MV-4-11 (cell line): Measurements from ENCODE around the gene C6orf120.

Experiments
- DNase-seq: peaks from one replicate; lab custom pipeline; 2025; lab: John Stamatoyannopoulos, UW

C6orf120 gene

GRCh38 chr6:169701954-169702839 is at the start of gene C6orf120, which contains the start of gene WDR27:
C6orf120 (plus strand) TSS chr6:169702126; CDS start chr6:169702460, 334 bp downstream.
WDR27 (minus strand) TSS chr6:169702029; CDS start chr6:169689005, 13,024 bp downstream.
- peak; percentile 96 for DNase-seq

GRCh38 chr6:169652896-169653295 is 49.0 kb upstream of the C6orf120 start:
- DNase-seq, result no peak

- no peak for DNase-seq
These were observed 48.2 kb upstream of the C6orf120 start for GRCh38 chr6:169653691-169654090.

- no peak for DNase-seq
These were observed 47.1 kb upstream of the C6orf120 start for GRCh38 chr6:169654598-169655391.

- DNase-seq, result no peak
These were observed 45.2 kb upstream of the C6orf120 start for GRCh38 chr6:169656546-169657283.

GRCh38 chr6:169657284-169657610 is 44.7 kb upstream of the C6orf120 start:
- no peak for DNase-seq

GRCh38 chr6:169659820-169660610 is 41.9 kb upstream of the C6orf120 start:
- no peak for DNase-seq

- no peak for DNase-seq
These were observed 41.1 kb upstream of the C6orf120 start for GRCh38 chr6:169660751-169661390.

GRCh38 chr6:169661391-169661756 is 40.6 kb upstream of the C6orf120 start:
- DNase-seq, result no peak

GRCh38 chr6:169663468-169663867 is 38.5 kb upstream of the C6orf120 start:
- no peak for DNase-seq

- no peak for DNase-seq
These were observed 37.7 kb upstream of the C6orf120 start for GRCh38 chr6:169664227-169664626.

- DNase-seq, result no peak
These were observed 36.6 kb upstream of the C6orf120 start for GRCh38 chr6:169665289-169665688.

- DNase-seq, result no peak
These were observed 35.5 kb upstream of the C6orf120 start for GRCh38 chr6:169666441-169666840.

GRCh38 chr6:169667716-169668115 is 34.2 kb upstream of the C6orf120 start:
- no peak for DNase-seq

GRCh38 chr6:169668203-169668847 is 33.6 kb upstream of the C6orf120 start:
- DNase-seq, result no peak

- no peak for DNase-seq
These were observed 32.8 kb upstream of the C6orf120 start for GRCh38 chr6:169669147-169669546.

- peak; percentile 75 for DNase-seq
These were observed 32.0 kb upstream of the C6orf120 start for GRCh38 chr6:169669889-169670288.

GRCh38 chr6:169671563-169671962 is 30.4 kb upstream of the C6orf120 start:
- DNase-seq, result no peak

GRCh38 chr6:169675011-169675410 is 26.9 kb upstream of the C6orf120 start:
- no peak for DNase-seq

GRCh38 chr6:169677096-169677495 is 24.8 kb upstream of the C6orf120 start:
- no peak for DNase-seq

- no peak for DNase-seq
These were observed 23.6 kb upstream of the C6orf120 start for GRCh38 chr6:169678342-169678741.
